ENCODE measurements around the gene ADCY7. TPM values are rescaled to one million over a fixed set of nuclear protein-coding genes. Genes with fewer than 3 reads are reported as not detected.
A peak's percentile ranks its signal among the peaks of the same experiment; 100 is the strongest.

Gene ADCY7
- total and polyA plus RNA-seq, 2 of the 4 experiments (the other 2 are of a cell fraction) = 15.2 to 17.1 TPM

GRCh38 chr16:50303605-50304466 is 37.5 kb downstream of the ADCY7 start:
- DNase-seq (peak; percentile 70), ATAC-seq (ENCODE audit: low read depth) (peak; percentile 50)
- Histone ChIP-seq H4K8ac (ENCODE audit: low read depth in 2 of 2, low read length in 2 of 2) (peak overlapping the region; percentile 38 to 91), H3K4me1 (ENCODE audit: control insufficient read depth, insufficient read depth, low read length) (peaks cover 46% of the 10 kb centered on the region), H3K27ac (ENCODE audit: insufficient read depth, low read length) (peak overlapping the region; percentile 63), H3K9me1 (ENCODE audit: insufficient read depth, low read length) (peaks cover 31% of the 10 kb centered on the region), H3K36me3 (ENCODE audit: control insufficient read depth, insufficient read depth, low read length) (no peaks in the 10 kb centered on the region), H3K18ac (ENCODE audit: low read depth, low read length) (peak overlapping the region; percentile 80), H3K56ac (ENCODE audit: extremely low read depth, insufficient read depth, low read length) (peak overlapping the region; percentile 45; the same call in 1 of the 2 replicates), H3K14ac (replicated peaks; ENCODE audit: low read depth, low read length) (peak overlapping the region; percentile 62), H3K4me3 (ENCODE audit: insufficient read depth, low read depth, low read length) (no peak overlapping the region), H2BK20ac (ENCODE audit: low read depth, low read length) (peak overlapping the region; percentile 71), H4K5ac (ENCODE audit: low read depth, low read length) (peak overlapping the region; percentile 75), H3K4me2 (ENCODE audit: low read depth, low read length) (no peak overlapping the region), H2AK9ac (replicated peaks; ENCODE audit: low read depth, low read length, poor library complexity) (peak overlapping the region; percentile 90), H3K27me3 (ENCODE audit: control insufficient read depth, insufficient read depth, low read length) (no peaks in the 10 kb centered on the region), H3K9me3 (ENCODE audit: control insufficient read depth, insufficient read depth, low read length) (no peaks in the 10 kb centered on the region), H4K20me1 (ENCODE audit: insufficient read depth, low read length) (no peaks in the 10 kb centered on the region), H2AFZ (replicated peaks; ENCODE audit: low read length, poor library complexity) (peak overlapping the region; percentile 45), H3K79me1 (ENCODE audit: low read depth in 1 of 2, low read length in 2 of 2) (peaks cover 0 to 16% of the 10 kb centered on the region in 2 experiments; a peak in 1 of 4 replicates), H2AK5ac (ENCODE audit: low read depth, low read length) (peak overlapping the region; percentile 98), H2BK15ac (ENCODE audit: low read depth, low read length) (peak overlapping the region; percentile 90; the same call in 2 of the 3 replicates), H4K91ac (ENCODE audit: insufficient read depth, low read depth, low read length) (peak overlapping the region; percentile 95), H3K9ac (ENCODE audit: low read depth, low read length) (0 out of 2 replicates have a peak overlapping the region, but pooled peaks have one; percentile 7), H2BK5ac (ENCODE audit: low read depth, low read length, poor library complexity, severe bottlenecking) (peak overlapping the region; percentile 96), H3K4ac (ENCODE audit: low read depth, low read length) (peak overlapping the region; percentile 93), H2BK120ac (ENCODE audit: low read depth, low read length) (peak overlapping the region; percentile 94), H3K23ac (ENCODE audit: low read depth, low read length) (peak overlapping the region; percentile 71)
- in situ Hi-C loops (cut with MboI; ENCODE audit: low sequenced_read_pairs) = no loop called here
- CTCF ChIA-PET = no interaction called here
- intact Hi-C loops (cut with micrococcal nuclease) = loop anchor here (5.0 kb wide), 3 partner anchors 37 to 237 kb away; partner anchors contain the start of genes ADCY7 and HEATR3
- 38% methylated on average over 6 of the region's 33 CpGs; no CpG with 5 or more reads in 1 of the 2 experiments for WGBS, 2 experiments (ENCODE audit: extremely low coverage in 2 of 2, insufficient read length in 1 of 2)
- POLR2A ChIA-PET (ENCODE audit: unreplicated experiment) = no interaction called here
- BruUV-seq (replicated peaks) = no TSS peak
- dilution Hi-C loops (cut with HindIII; ENCODE audit: low sequenced_read_pairs, unreplicated experiment) = no loop called here
- no peak for TF ChIP-seq CHD1 (IDR thresholded peaks at IDR 0.05; ENCODE audit: low read depth, low read length)
- TF ChIP-seq RCOR1 (IDR thresholded peaks at IDR 0.05; ENCODE audit: insufficient replicate concordance, low read length) = no peak
- no peak for TF ChIP-seq MXI1 (IDR thresholded peaks at IDR 0.05; ENCODE audit: borderline replicate concordance, low read depth, low read length)
- TF ChIP-seq CTCF (conservative IDR thresholded peaks at IDR 0.05; ENCODE audit: low read depth, low read length) = no peak
- TF ChIP-seq RAD21 (IDR thresholded peaks at IDR 0.05; ENCODE audit: low read length) = no peak; the same call in 1 of the 2 replicates
- TF ChIP-seq MAFK (IDR thresholded peaks at IDR 0.05; ENCODE audit: low read depth, low read length) = no peak
- peak; percentile 75 for TF ChIP-seq BHLHE40 (IDR thresholded peaks at IDR 0.05; ENCODE audit: low read depth, low read length)
- no peak for TF ChIP-seq POLR2A (IDR thresholded peaks at IDR 0.05; ENCODE audit: low read depth, low read length)
- TF ChIP-seq CEBPB (IDR thresholded peaks at IDR 0.05; ENCODE audit: low read depth, low read length) = peak; percentile 97
- no peak for TF ChIP-seq SMC3 (IDR thresholded peaks at IDR 0.05; ENCODE audit: low read depth, low read length)
- TF ChIP-seq NFE2L2 (IDR thresholded peaks at IDR 0.05; ENCODE audit: low read depth, low read length) = no peak
- TF ChIP-seq RFX5 (IDR thresholded peaks at IDR 0.05; ENCODE audit: low read depth, low read length) = no peak
- TF ChIP-seq FOS (IDR thresholded peaks at IDR 0.05; ENCODE audit: low read depth, low read length) = 0 out of 2 replicates have a peak, but pooled peaks have one; percentile 2
- TF ChIP-seq MAZ (IDR thresholded peaks at IDR 0.05; ENCODE audit: borderline replicate concordance, low read depth, low read length) = peak; percentile 35; the same call in 1 of the 2 replicates
- TF ChIP-seq, protein P1, sequence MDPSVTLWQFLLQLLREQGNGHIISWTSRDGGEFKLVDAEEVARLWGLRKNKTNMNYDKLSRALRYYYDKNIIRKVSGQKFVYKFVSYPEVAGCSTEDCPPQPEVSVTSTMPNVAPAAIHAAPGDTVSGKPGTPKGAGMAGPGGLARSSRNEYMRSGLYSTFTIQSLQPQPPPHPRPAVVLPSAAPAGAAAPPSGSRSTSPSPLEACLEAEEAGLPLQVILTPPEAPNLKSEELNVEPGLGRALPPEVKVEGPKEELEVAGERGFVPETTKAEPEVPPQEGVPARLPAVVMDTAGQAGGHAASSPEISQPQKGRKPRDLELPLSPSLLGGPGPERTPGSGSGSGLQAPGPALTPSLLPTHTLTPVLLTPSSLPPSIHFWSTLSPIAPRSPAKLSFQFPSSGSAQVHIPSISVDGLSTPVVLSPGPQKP (IDR thresholded peaks at IDR 0.05; ENCODE audit: borderline replicate concordance, low read depth, low read length) = no peak

Measured in IMR-90 (cell line).